K562 (cell line): ENCODE results near the gene FGF2. TPM values are rescaled to one million over a fixed set of nuclear protein-coding genes. Genes with fewer than 3 reads are reported as not detected.

Source experiments
- ATAC-seq: fragments of 200-7000 bp; cut with Tn5 transposase; 3 replicates; pipeline ENCODE4 v1.9.1; 2020; ENCODE audit warnings: moderate library complexity
- BruUV-seq: library from RNA; stranded (reverse); fragments of 400-500 nt; replicated peaks from 2 replicates; lab custom pipeline; 2021; lab: Mats Ljungman, UMichigan
- CTCF ChIA-PET: fragments of 300-600 bp; formaldehyde crosslinking; extraction: SDS; loops from one replicate; lab custom pipeline; 2021; ENCODE audit warnings: low intra/inter-chr PET ratio; lab: Yijun Ruan, JAX
- POLR2A ChIA-PET: fragments of 300-600, 350-650 bp; sonication (Branson Sonifier 250); formaldehyde crosslinking; extraction: SDS; loops from one replicate; lab custom pipeline; 2021; ENCODE audit warnings: antibody characterized with exemption, inconsistent platforms; lab: Yijun Ruan, JAX
- DNase-seq, 4 experiments: peaks; one replicate each; pipeline versions ENCODE4 v3.0.0 to v3.0.0-alpha.2; 2011 to 2018; ENCODE audit warnings: low spot score in 3 of 4, mixed read lengths in 3 of 4; ENCODE audit errors: extremely low read depth in 1 of 4
- FAIRE-seq: peaks from 2 replicates; lab custom pipeline; 2011; peaks lifted over from hg19 to GRCh38; lab: Jason Lieb, UNC
- H2AFZ ChIP-seq: 2 replicates; pipeline ENCODE4 v1.6.0; 2011; ENCODE audit warnings: low read depth, low read length, control low read depth, inconsistent platforms
- H3K27ac ChIP-seq: fragments of 200-600 bp; 3 replicates; pipeline ENCODE4 v1.8.0; 2011; ENCODE audit warnings: low read depth, mild to moderate bottlenecking, control low read depth, inconsistent platforms, low read length, moderate library complexity, mixed read lengths; ENCODE audit errors: extremely low read depth
- H3K27me3 ChIP-seq, 2 experiments: fragments of 300-600 bp in 1 of 2; 2 replicates in 1 of 2; 3 replicates in 1 of 2; pipeline versions ENCODE4 v1.6.0 to v1.8.0; 2011; ENCODE audit warnings: inconsistent platforms in 2 of 2, low read length in 2 of 2, mild to moderate bottlenecking in 1 of 2, mixed read lengths in 1 of 2, moderate library complexity in 1 of 2; ENCODE audit not compliant: control insufficient read depth in 2 of 2, insufficient read depth in 2 of 2
- H3K36me3 ChIP-seq: fragments of 300-600 bp; 3 replicates; pipeline ENCODE4 v1.8.0; 2011; ENCODE audit warnings: mild to moderate bottlenecking, low read length, inconsistent platforms; ENCODE audit not compliant: control insufficient read depth, insufficient read depth
- H3K4me1 ChIP-seq, 2 experiments: fragments of 200-600 bp in 1 of 2; replicated peaks in 1 of 2; 2 replicates in 1 of 2; 3 replicates in 1 of 2; pipeline versions ENCODE4 v1.5.1 to v1.8.0; 2011; ENCODE audit warnings: inconsistent platforms in 2 of 2, low read length in 2 of 2, mild to moderate bottlenecking in 1 of 2, mixed read lengths in 1 of 2, moderate library complexity in 1 of 2; ENCODE audit not compliant: control insufficient read depth in 2 of 2, insufficient read depth in 2 of 2
- H3K4me2 ChIP-seq: 2 replicates; pipeline ENCODE4 v1.6.1; 2011; ENCODE audit warnings: low read length, control low read depth, inconsistent platforms, mixed read lengths; ENCODE audit not compliant: insufficient read depth
- H3K4me3 ChIP-seq: fragments of 200-600 bp; sonication (generic), shearing (Covaris generic); 2 replicates; pipeline ENCODE4 v1.5.1; 2016; ENCODE audit warnings: control low read depth, inconsistent platforms
- H3K79me2 ChIP-seq: fragments of 200-600 bp; 3 replicates; pipeline ENCODE4 v1.8.0; 2011; ENCODE audit warnings: low read length, inconsistent platforms; ENCODE audit not compliant: control insufficient read depth, insufficient read depth
- H3K9ac ChIP-seq, 2 experiments: 2 replicates each; pipeline versions ENCODE4 v1.6.0 to v1.6.1; 2011; ENCODE audit warnings: low read depth in 2 of 2, low read length in 2 of 2, control low read depth in 1 of 2, inconsistent platforms in 1 of 2, mild to moderate bottlenecking in 1 of 2, mixed read lengths in 1 of 2; ENCODE audit not compliant: insufficient read depth in 1 of 2
- H3K9me1 ChIP-seq: one replicate; pipeline ENCODE4 v1.6.0; 2011; ENCODE audit warnings: inconsistent platforms, mild to moderate bottlenecking, low read length, moderate library complexity; ENCODE audit not compliant: control insufficient read depth, insufficient read depth
- H3K9me3 ChIP-seq: replicated peaks from 2 replicates; pipeline ENCODE4 v1.5.1; 2011; ENCODE audit warnings: low read depth, low read length, inconsistent platforms; ENCODE audit not compliant: control insufficient read depth, insufficient read depth
- H4K20me1 ChIP-seq: replicated peaks from 2 replicates; pipeline ENCODE4 v1.6.1; 2011; ENCODE audit warnings: low read length, inconsistent platforms, mixed read lengths; ENCODE audit not compliant: control insufficient read depth, insufficient read depth
- CBX1 ChIP-seq: sonication (generic); IDR thresholded peaks from 2 replicates; pipeline ENCODE4 v1.6.1; 2016; ENCODE audit warnings: antibody characterized with exemption, low read depth, mild to moderate bottlenecking
- CC2D1A ChIP-seq: fragments of 450-650 bp; IDR thresholded peaks from 2 replicates; pipeline ENCODE4 v1.6.1; 2017; ENCODE audit warnings: mild to moderate bottlenecking
- HCFC1 ChIP-seq: IDR thresholded peaks from 2 replicates; pipeline ENCODE4 v1.6.1; 2012; ENCODE audit warnings: low read depth, low read length, improper control_type of control experiment
- MCM2 ChIP-seq: fragments of 450-650 bp; IDR thresholded peaks from 2 replicates; pipeline ENCODE4 v1.6.1; 2017; ENCODE audit warnings: low read depth, mild to moderate bottlenecking
- SMAD3 ChIP-seq: fragments of 450-650 bp; formaldehyde crosslinking; conservative IDR thresholded peaks from 2 replicates; pipeline ENCODE4 v1.4.0; 2020; ENCODE audit warnings: mild to moderate bottlenecking
- WGBS: fragments of 100-300 bp; shearing (Covaris generic); methylation state at CpG from one replicate; pipeline ENCODE4 v1.1.6; 2016; ENCODE audit warnings: low coverage, mixed read lengths; ENCODE audit not compliant: insufficient coverage; ENCODE audit errors: missing lambda C conversion rate; 5-methylcytosine and 5-hydroxymethylcytosine counted together
- in situ Hi-C: fragments of 300-500 bp; cut with MboI; formaldehyde crosslinking; loops from 4 replicates; pipeline ENCODE4 v1.15.0; 2018; ENCODE audit warnings: inconsistent platforms, mixed read lengths
- intact Hi-C: fragments of 100-400 bp; cut with micrococcal nuclease; formaldehyde crosslinking; loops from 2 replicates; pipeline ENCODE4 v1.14.2; 2022
- polyA plus RNA-seq, 8 experiments: library from polyadenylated mRNA; depleted of rRNA in 4 of 8; stranded (reverse) in 5 of 8; unstranded in 3 of 8; fragments of >200 nt; fragmentation: Nextera tagmentation in 2 of 8; fragmentation: Illumina TruSeq in 1 of 8; extraction: Ambion mirVana in 2 of 8; extraction: Trizol in 1 of 8; gene quantifications; 2 replicates each; pipeline versions ENCODE4 v1.2.1 to v1.2.3, GENCODE V29; 2011 to 2014; ENCODE audit warnings: inconsistent platforms in 1 of 8, missing spikeins in 1 of 8
- total RNA-seq, 7 experiments: library from RNA; depleted of rRNA in 6 of 7; stranded (reverse); fragments of >200 nt in 6 of 7; fragmentation: Illumina TruSeq in 2 of 7; extraction: Trizol in 2 of 7; gene quantifications; 2 replicates each; pipeline versions ENCODE4 v1.2.1 to v1.2.3, GENCODE V29; 2011 to 2021; ENCODE audit warnings: low replicate concordance in 1 of 7
- TF ChIP-seq, protein P1 (sequence below): IDR thresholded peaks from 2 replicates; pipeline ENCODE4 v1.6.1; 2016; ENCODE audit warnings: missing genetic modification characterization, missing compliant biosample characterization
- TF ChIP-seq, protein P2 (sequence below), 2 experiments: fragments of 450-650 bp in 1 of 2; sonication (generic) in 1 of 2; formaldehyde crosslinking in 1 of 2; IDR thresholded peaks; 2 replicates each; pipeline versions ENCODE4 v1.7.1 to v1.9.0; 2016 to 2022; ENCODE audit warnings: inconsistent platforms in 1 of 2, mild to moderate bottlenecking in 1 of 2, missing genetic modification reagents in 1 of 2
- TF ChIP-seq, protein P3 (sequence below): fragments of 250-450 bp; sonication (Bioruptor Pico); IDR thresholded peaks from 2 replicates; pipeline ENCODE4 v1.5.0; 2021; ENCODE audit warnings: mild to moderate bottlenecking, moderate library complexity

Gene FGF2
- total and polyA plus RNA-seq, 9 of the 15 experiments (the other 6 are each of a cell fraction or from before 2014, with no cell fraction given): 2.5 to 19.4 (median 9.2) TPM

DNA sequence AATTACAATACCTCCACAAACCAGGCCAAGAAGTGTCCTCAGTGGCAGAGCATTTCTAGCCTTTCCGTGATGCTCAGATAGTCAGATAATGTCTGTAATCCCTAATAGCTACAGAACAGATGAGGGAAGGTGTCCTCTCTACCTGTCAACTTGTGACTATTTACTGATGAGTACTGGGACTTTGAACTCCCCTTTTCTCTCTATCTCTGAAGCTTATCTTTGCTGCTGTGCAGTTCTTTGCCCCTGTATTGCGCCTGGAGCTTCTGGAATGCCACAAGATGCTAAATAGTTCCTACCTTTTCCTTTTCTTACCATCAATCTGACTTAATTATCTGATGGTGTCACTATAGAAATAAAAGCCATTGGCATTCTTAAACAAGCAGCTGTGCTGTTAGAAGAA, 30.5 kb downstream of the FGF2 start:
- H4K20me1 ChIP-seq: no peaks in the 10 kb centered on the region
- ChIA-PET CTCF (no interaction called here), POLR2A (interaction anchor here (0.8 to 1.2 kb wide), 2 partner anchors 17 kb away, joined by 3 to 4 read pairs; no protein-coding TSS in a partner anchor)
- H3K9me1 ChIP-seq: no peaks in the 10 kb centered on the region
- 74% methylated on average over 2 of the region's 2 CpGs for WGBS
- in situ Hi-C loops: no loop called here
- no peaks in the 10 kb centered on the region for H3K4me1 ChIP-seq
- no TSS peak for BruUV-seq
- no peak overlapping the region for H3K9ac ChIP-seq
- no peaks in the 10 kb centered on the region for H3K9me3 ChIP-seq
- H3K4me3 ChIP-seq: no peak overlapping the region
- H3K4me2 ChIP-seq: no peak overlapping the region
- H2AFZ ChIP-seq: no peak overlapping the region
- intact Hi-C loops: no loop called here
- H3K79me2 ChIP-seq: 0 out of 3 replicates have a peak, but pooled peaks cover 7% of the 10 kb centered on the region
- H3K27ac ChIP-seq: no peak overlapping the region
- no peaks in the 10 kb centered on the region for H3K27me3 ChIP-seq
- FAIRE-seq (no peak), ATAC-seq (no peak), DNase-seq (no peak)
- H3K36me3 ChIP-seq: no peaks in the 10 kb centered on the region; the same call in 2 of the 3 replicates
- TF ChIP-seq, protein P1, sequence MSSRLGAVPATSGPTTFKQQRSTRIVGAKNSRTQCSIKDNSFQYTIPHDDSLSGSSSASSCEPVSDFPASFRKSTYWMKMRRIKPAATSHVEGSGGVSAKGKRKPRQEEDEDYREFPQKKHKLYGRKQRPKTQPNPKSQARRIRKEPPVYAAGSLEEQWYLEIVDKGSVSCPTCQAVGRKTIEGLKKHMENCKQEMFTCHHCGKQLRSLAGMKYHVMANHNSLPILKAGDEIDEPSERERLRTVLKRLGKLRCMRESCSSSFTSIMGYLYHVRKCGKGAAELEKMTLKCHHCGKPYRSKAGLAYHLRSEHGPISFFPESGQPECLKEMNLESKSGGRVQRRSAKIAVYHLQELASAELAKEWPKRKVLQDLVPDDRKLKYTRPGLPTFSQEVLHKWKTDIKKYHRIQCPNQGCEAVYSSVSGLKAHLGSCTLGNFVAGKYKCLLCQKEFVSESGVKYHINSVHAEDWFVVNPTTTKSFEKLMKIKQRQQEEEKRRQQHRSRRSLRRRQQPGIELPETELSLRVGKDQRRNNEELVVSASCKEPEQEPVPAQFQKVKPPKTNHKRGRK: no peak
- no peak for TF ChIP-seq SMAD3
- TF ChIP-seq HCFC1: no peak
- TF ChIP-seq, protein P2, sequence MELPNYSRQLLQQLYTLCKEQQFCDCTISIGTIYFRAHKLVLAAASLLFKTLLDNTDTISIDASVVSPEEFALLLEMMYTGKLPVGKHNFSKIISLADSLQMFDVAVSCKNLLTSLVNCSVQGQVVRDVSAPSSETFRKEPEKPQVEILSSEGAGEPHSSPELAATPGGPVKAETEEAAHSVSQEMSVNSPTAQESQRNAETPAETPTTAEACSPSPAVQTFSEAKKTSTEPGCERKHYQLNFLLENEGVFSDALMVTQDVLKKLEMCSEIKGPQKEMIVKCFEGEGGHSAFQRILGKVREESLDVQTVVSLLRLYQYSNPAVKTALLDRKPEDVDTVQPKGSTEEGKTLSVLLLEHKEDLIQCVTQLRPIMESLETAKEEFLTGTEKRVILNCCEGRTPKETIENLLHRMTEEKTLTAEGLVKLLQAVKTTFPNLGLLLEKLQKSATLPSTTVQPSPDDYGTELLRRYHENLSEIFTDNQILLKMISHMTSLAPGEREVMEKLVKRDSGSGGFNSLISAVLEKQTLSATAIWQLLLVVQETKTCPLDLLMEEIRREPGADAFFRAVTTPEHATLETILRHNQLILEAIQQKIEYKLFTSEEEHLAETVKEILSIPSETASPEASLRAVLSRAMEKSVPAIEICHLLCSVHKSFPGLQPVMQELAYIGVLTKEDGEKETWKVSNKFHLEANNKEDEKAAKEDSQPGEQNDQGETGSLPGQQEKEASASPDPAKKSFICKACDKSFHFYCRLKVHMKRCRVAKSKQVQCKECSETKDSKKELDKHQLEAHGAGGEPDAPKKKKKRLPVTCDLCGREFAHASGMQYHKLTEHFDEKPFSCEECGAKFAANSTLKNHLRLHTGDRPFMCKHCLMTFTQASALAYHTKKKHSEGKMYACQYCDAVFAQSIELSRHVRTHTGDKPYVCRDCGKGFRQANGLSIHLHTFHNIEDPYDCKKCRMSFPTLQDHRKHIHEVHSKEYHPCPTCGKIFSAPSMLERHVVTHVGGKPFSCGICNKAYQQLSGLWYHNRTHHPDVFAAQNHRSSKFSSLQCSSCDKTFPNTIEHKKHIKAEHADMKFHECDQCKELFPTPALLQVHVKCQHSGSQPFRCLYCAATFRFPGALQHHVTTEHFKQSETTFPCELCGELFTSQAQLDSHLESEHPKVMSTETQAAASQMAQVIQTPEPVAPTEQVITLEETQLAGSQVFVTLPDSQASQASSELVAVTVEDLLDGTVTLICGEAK (IDR thresholded peaks at IDR 0.05): no peak
- TF ChIP-seq, protein P2 (CRISPR knock-in tag; IDR thresholded peaks at IDR 0.05): no peak
- no peak for TF ChIP-seq CBX1
- TF ChIP-seq, protein P3, sequence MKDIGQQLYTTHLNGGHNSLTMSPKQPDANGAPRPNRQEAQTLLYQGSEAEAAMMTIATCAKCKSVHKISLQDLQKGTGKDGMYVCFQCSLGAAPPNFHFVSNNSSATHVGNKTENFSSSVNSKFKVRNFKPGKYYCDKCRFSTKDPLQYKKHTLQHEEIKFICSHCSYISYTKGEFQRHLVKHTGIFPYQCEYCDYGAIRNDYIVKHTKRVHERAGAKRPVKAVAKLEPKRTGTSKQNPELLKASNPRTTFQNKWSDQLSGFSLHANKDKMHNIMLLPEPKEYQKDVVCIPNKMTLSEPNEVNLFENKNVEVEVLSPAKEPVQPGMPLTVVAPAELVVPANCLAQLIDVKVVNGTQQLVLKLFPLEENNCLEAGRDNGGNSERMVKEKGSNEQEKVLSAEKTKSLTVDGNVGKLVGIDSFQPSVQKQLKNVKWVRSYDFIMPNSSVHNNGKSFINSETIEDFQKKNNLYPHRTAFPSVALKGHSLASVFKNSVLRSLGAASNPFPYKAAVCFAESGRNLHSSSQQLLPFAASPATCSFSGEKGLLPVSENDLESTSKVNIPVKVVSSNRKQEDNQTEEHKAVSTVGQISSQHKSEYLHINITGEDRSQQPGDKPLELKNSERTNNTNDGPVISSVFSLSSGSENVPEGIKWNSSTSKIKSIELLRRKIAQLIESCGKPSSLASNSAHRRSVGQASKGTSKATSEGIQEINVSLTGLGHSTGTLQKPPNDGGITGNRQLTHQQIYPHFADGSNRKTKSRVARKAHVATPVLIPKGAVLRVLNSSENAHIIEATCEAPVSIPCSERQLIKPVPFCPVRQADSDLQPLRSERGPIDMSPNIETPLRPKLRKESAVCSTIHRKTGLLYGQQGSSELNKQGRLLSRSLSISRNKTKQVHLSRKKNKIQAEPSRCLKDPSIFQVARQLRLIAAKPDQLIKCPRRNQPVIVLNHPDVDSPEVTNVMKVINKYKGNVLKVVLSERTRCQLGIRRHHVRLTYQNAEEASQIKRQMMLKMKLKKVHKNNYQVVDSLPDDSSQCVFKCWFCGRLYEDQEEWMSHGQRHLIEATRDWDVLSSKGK (CRISPR knock-in tag): no peak
- no peak for TF ChIP-seq CC2D1A
- TF ChIP-seq MCM2: no peak
